H1 (cell line): Measurements from ENCODE around the gene KIAA1328. TPM values are rescaled to one million over a fixed set of nuclear protein-coding genes. Genes with fewer than 3 reads are reported as not detected.

Source experiments
- CTCF ChIA-PET: fragments of 300-600 bp; sonication (Branson Sonifier 250); formaldehyde crosslinking; loops from one replicate; lab custom pipeline; 2021; ENCODE audit not compliant: partially characterized antibody; lab: Charles Lee
- POLR2A ChIA-PET: fragments of 300-600 bp; sonication (Branson Sonifier 250); formaldehyde crosslinking; loops from one replicate; lab custom pipeline; 2021; ENCODE audit warnings: inconsistent platforms; ENCODE audit not compliant: partially characterized antibody; lab: Charles Lee
- DNase-seq, 2 experiments: peaks; one replicate each; pipeline versions ENCODE4 v3.0.0 to v3.0.0-alpha.2; 2010 to 2022; ENCODE audit warnings: low spot score in 2 of 2, low read depth in 1 of 2, mixed read lengths in 1 of 2
- FAIRE-seq: peaks from 2 replicates; lab custom pipeline; 2011; peaks lifted over from hg19 to GRCh38; lab: Jason Lieb, UNC
- H2AFZ ChIP-seq: 2 replicates; pipeline ENCODE4 v1.8.1; 2012; ENCODE audit warnings: low read length, inconsistent platforms
- H2AK5ac ChIP-seq: 2 replicates; pipeline ENCODE4 v1.6.1; 2013; ENCODE audit warnings: low read depth, low read length
- H2BK120ac ChIP-seq: replicated peaks from 2 replicates; pipeline ENCODE3; 2013; ENCODE audit warnings: low read depth, low read length, inconsistent platforms
- H2BK12ac ChIP-seq: 2 replicates; pipeline ENCODE4 v1.6.1; 2013; ENCODE audit warnings: low read depth, low read length
- H2BK15ac ChIP-seq: 2 replicates; pipeline ENCODE4 v1.6.1; 2013; ENCODE audit warnings: low read length
- H2BK20ac ChIP-seq: 2 replicates; pipeline ENCODE4 v1.6.1; 2013; ENCODE audit warnings: low read length
- H2BK5ac ChIP-seq: 2 replicates; pipeline ENCODE4 v1.6.1; 2013; ENCODE audit warnings: low read depth, low read length
- H3K14ac ChIP-seq: 2 replicates; pipeline ENCODE4 v1.6.1; 2013; ENCODE audit warnings: inconsistent platforms; ENCODE audit not compliant: insufficient read length
- H3K18ac ChIP-seq: 2 replicates; pipeline ENCODE4 v1.6.1; 2013; ENCODE audit warnings: low read length; ENCODE audit errors: extremely low read depth
- H3K23ac ChIP-seq: 2 replicates; pipeline ENCODE4 v1.6.1; 2013; ENCODE audit warnings: inconsistent platforms; ENCODE audit not compliant: insufficient read length
- H3K23me2 ChIP-seq: 2 replicates; pipeline ENCODE4 v1.6.1; 2013; ENCODE audit warnings: low read depth, low read length
- H3K27ac ChIP-seq: 2 replicates; pipeline ENCODE4 v1.6.1; 2011; ENCODE audit warnings: low read depth, low read length, inconsistent platforms
- H3K27me3 ChIP-seq, 4 experiments: replicated peaks in 1 of 4; 1 replicate in 1 of 4; 2 replicates in 3 of 4; pipeline versions ENCODE4 v1.6.1 to v1.8.1; 2011 to 2013; ENCODE audit warnings: low read length in 3 of 4, mild to moderate bottlenecking in 3 of 4, inconsistent platforms in 2 of 4, mixed read lengths in 2 of 4, moderate library complexity in 1 of 4; ENCODE audit not compliant: control insufficient read depth in 3 of 4, insufficient read depth in 3 of 4; ENCODE audit errors: extremely low read depth in 1 of 4
- H3K36me3 ChIP-seq, 4 experiments: 2 replicates each; pipeline versions ENCODE4 v1.6.1 to v1.8.1; 2011 to 2013; ENCODE audit warnings: mild to moderate bottlenecking in 4 of 4, low read length in 3 of 4, moderate library complexity in 2 of 4, control low read depth in 1 of 4, inconsistent platforms in 1 of 4; ENCODE audit not compliant: insufficient read depth in 4 of 4, control insufficient read depth in 2 of 4
- H3K4ac ChIP-seq: replicated peaks from 2 replicates; pipeline ENCODE3; 2013; ENCODE audit warnings: low read length, low read depth, mixed read lengths, inconsistent platforms; ENCODE audit not compliant: insufficient read length
- H3K4me1 ChIP-seq, 4 experiments: replicated peaks in 1 of 4; 1 replicate in 1 of 4; 2 replicates in 3 of 4; pipeline versions ENCODE4 v1.6.1 to v1.8.1; 2011 to 2013; ENCODE audit warnings: low read length in 3 of 4, inconsistent platforms in 2 of 4, mixed read lengths in 1 of 4; ENCODE audit not compliant: insufficient read depth in 4 of 4, control insufficient read depth in 3 of 4
- H3K4me2 ChIP-seq, 2 experiments: 2 replicates each; pipeline versions ENCODE4 v1.6.1 to v1.8.1; 2011 to 2013; ENCODE audit warnings: low read depth in 2 of 2, low read length in 2 of 2, control low read depth in 1 of 2, inconsistent platforms in 1 of 2, mild to moderate bottlenecking in 1 of 2; ENCODE audit not compliant: insufficient read depth in 1 of 2
- H3K4me3 ChIP-seq, 4 experiments: fragments of 200-600, 300-600 bp in 1 of 4; sonication (generic), shearing (Covaris generic), sonication (Bioruptor Twin) in 1 of 4; 2 replicates each; pipeline versions ENCODE4 v1.5.1 to v1.8.1; 2011 to 2016; ENCODE audit warnings: low read length in 4 of 4, low read depth in 3 of 4, control low read depth in 2 of 4, inconsistent platforms in 2 of 4, mild to moderate bottlenecking in 2 of 4, mixed read lengths in 1 of 4, moderate library complexity in 1 of 4; ENCODE audit not compliant: insufficient read depth in 2 of 4; ENCODE audit errors: extremely low read depth in 1 of 4
- H3K56ac ChIP-seq: replicated peaks from 2 replicates; pipeline ENCODE3; 2013; ENCODE audit warnings: low read depth, mild to moderate bottlenecking, mixed read lengths, low read length, inconsistent platforms; ENCODE audit not compliant: insufficient read length
- H3K79me1 ChIP-seq: 2 replicates; pipeline ENCODE4 v1.6.1; 2013; ENCODE audit warnings: low read depth, low read length, control low read depth
- H3K79me2 ChIP-seq, 2 experiments: 2 replicates each; pipeline versions ENCODE4 v1.6.1 to v1.8.1; 2012 to 2013; ENCODE audit warnings: low read length in 2 of 2, mild to moderate bottlenecking in 2 of 2, inconsistent platforms in 1 of 2; ENCODE audit not compliant: insufficient read depth in 2 of 2, control insufficient read depth in 1 of 2
- H3K9ac ChIP-seq, 4 experiments: replicated peaks in 1 of 4; 1 replicate in 1 of 4; 2 replicates in 3 of 4; pipeline versions ENCODE4 v1.6.1 to v1.8.1; 2011 to 2013; ENCODE audit warnings: low read depth in 3 of 4, low read length in 3 of 4, control low read depth in 2 of 4, mild to moderate bottlenecking in 2 of 4, moderate library complexity in 2 of 4, inconsistent platforms in 1 of 4; ENCODE audit errors: extremely low read depth in 1 of 4
- H3K9me3 ChIP-seq, 2 experiments: 2 replicates each; pipeline versions ENCODE4 v1.6.1 to v1.8.1; 2012 to 2013; ENCODE audit warnings: mild to moderate bottlenecking in 2 of 2, moderate library complexity in 2 of 2, control low read depth in 1 of 2, inconsistent platforms in 1 of 2, low read depth in 1 of 2, low read length in 1 of 2, mixed read lengths in 1 of 2; ENCODE audit not compliant: insufficient read depth in 2 of 2
- H4K20me1 ChIP-seq, 2 experiments: replicated peaks in 1 of 2; 2 replicates each; pipeline versions ENCODE3 to v1.8.1; 2011 to 2013; ENCODE audit warnings: inconsistent platforms in 2 of 2, low read length in 2 of 2, mild to moderate bottlenecking in 1 of 2; ENCODE audit not compliant: insufficient read depth in 2 of 2, control insufficient read depth in 1 of 2
- H4K5ac ChIP-seq: 2 replicates; pipeline ENCODE4 v1.6.1; 2013; ENCODE audit warnings: low read length, low read depth, mixed read lengths, inconsistent platforms; ENCODE audit not compliant: insufficient read length
- H4K8ac ChIP-seq: 2 replicates; pipeline ENCODE4 v1.8.0; 2013; ENCODE audit warnings: mild to moderate bottlenecking, moderate library complexity, low read length, inconsistent platforms; ENCODE audit not compliant: insufficient read depth; ENCODE audit errors: extremely low read depth
- H4K91ac ChIP-seq: replicated peaks from 2 replicates; pipeline ENCODE3; 2013; ENCODE audit warnings: low read length, mixed read lengths, inconsistent platforms; ENCODE audit not compliant: insufficient read length
- CBX8 ChIP-seq: fragments of 300-800, 300-1000 bp; sonication (generic); IDR thresholded peaks from 2 replicates; pipeline ENCODE4 v1.7.1; 2016; ENCODE audit warnings: low read depth, low read length, borderline replicate concordance
- CHD1 ChIP-seq: IDR thresholded peaks from 2 replicates; pipeline ENCODE4 v1.6.1; 2012; ENCODE audit warnings: low read depth, low read length, improper control_type of control experiment
- CREB1 ChIP-seq: IDR thresholded peaks from 2 replicates; pipeline ENCODE4 v1.6.1; 2012; ENCODE audit warnings: inconsistent platforms
- E2F6 ChIP-seq: IDR thresholded peaks from 2 replicates; pipeline ENCODE4 v1.6.1; 2012; ENCODE audit warnings: inconsistent platforms
- EGR1 ChIP-seq: IDR thresholded peaks from 2 replicates; pipeline ENCODE4 v1.6.1; 2011; ENCODE audit warnings: low read depth, low read length, borderline replicate concordance
- EZH2 ChIP-seq: fragments of 200-600 bp; sonication (generic); IDR thresholded peaks from 2 replicates; pipeline ENCODE4 v1.7.1; 2012; ENCODE audit warnings: low read depth, mild to moderate bottlenecking, moderate library complexity, low read length, inconsistent platforms; ENCODE audit not compliant: severe bottlenecking
- FOSL1 ChIP-seq: IDR thresholded peaks from 2 replicates; pipeline ENCODE4 v1.6.1; 2011; ENCODE audit warnings: mild to moderate bottlenecking, low read depth, low read length, moderate library complexity; ENCODE audit not compliant: insufficient read depth
- JUND ChIP-seq: IDR thresholded peaks from 2 replicates; pipeline ENCODE4 v1.6.1; 2011; ENCODE audit warnings: mild to moderate bottlenecking, improper control_type of control experiment, low read length
- NANOG ChIP-seq: IDR thresholded peaks from 2 replicates; pipeline ENCODE4 v1.6.1; 2011; ENCODE audit warnings: low read length, low read depth, mild to moderate bottlenecking, inconsistent platforms; ENCODE audit not compliant: insufficient read depth, poor library complexity, severe bottlenecking
- PHF8 ChIP-seq: fragments of 200-600 bp; sonication (generic); conservative IDR thresholded peaks from 2 replicates; pipeline ENCODE4 v1.7.1; 2012; ENCODE audit warnings: low read depth, mild to moderate bottlenecking, inconsistent platforms, low read length, moderate library complexity
- POLR2AphosphoS5 ChIP-seq: IDR thresholded peaks from 2 replicates; pipeline ENCODE4 v1.6.1; 2011; ENCODE audit warnings: low read depth, low read length
- SIN3A ChIP-seq, 2 experiments: IDR thresholded peaks in 1 of 2; conservative IDR thresholded peaks in 1 of 2; 2 replicates each; pipeline ENCODE4 v1.6.1; 2011 to 2012; ENCODE audit warnings: low read length in 2 of 2, improper control_type of control experiment in 1 of 2, low read depth in 1 of 2, mild to moderate bottlenecking in 1 of 2
- TBP ChIP-seq: IDR thresholded peaks from 2 replicates; pipeline ENCODE4 v1.6.1; 2011; ENCODE audit warnings: low read depth, low read length, improper control_type of control experiment
- WGBS, 2 experiments: shearing (Covaris generic) in 1 of 2; methylation state at CpG; one replicate each; pipeline versions ENCODE4 v1.1.6 to v1.1.7; 2013 to 2015; ENCODE audit warnings: low lambda C conversion rate in 2 of 2, mixed read lengths in 2 of 2, inconsistent platforms in 1 of 2, low coverage in 1 of 2, missing lambda C conversion rate in 1 of 2; ENCODE audit not compliant: insufficient replicate concordance in 2 of 2, insufficient coverage in 1 of 2, insufficient read length in 1 of 2; ENCODE audit errors: extremely low coverage in 1 of 2, missing lambda C conversion rate in 1 of 2; 5-methylcytosine and 5-hydroxymethylcytosine counted together
- polyA plus RNA-seq, 7 experiments: library from polyadenylated mRNA; depleted of rRNA in 3 of 7; stranded (reverse) in 5 of 7; unstranded in 2 of 7; fragments of >200 nt in 5 of 7; fragments of 200-250 nt in 2 of 7; gene quantifications; 1 replicate in 5 of 7; 2 replicates in 1 of 7; 4 replicates in 1 of 7; pipeline versions ENCODE4 v1.2.1 to v1.2.3, GENCODE V29; 2011 to 2013; ENCODE audit warnings: missing spikeins in 2 of 7, mixed read lengths in 2 of 7
- total RNA-seq: library from RNA; stranded (reverse); fragmentation: NEBNext Ultra II Directional; extraction: Animal tissue kit (Norgen Biotek cat#: 25700); gene quantifications from 2 replicates; pipeline ENCODE4 v1.2.1, GENCODE V29; 2021

Gene KIAA1328
- total and polyA plus RNA-seq, 2 of the 8 experiments (the other 6 are each of a cell fraction or from before 2014, with no cell fraction given), result 2.6 to 5.7 TPM

GRCh38 chr18:37270038-37270665 is 441.2 kb downstream of the KIAA1328 start:
- no peak overlapping the region for H2BK120ac ChIP-seq
- H3K79me1 ChIP-seq, result no peaks in the 10 kb centered on the region
- H3K4me2 ChIP-seq, result no peak overlapping the region
- no peak overlapping the region for H2BK15ac ChIP-seq
- no peak overlapping the region for H4K8ac ChIP-seq
- H2BK5ac ChIP-seq, result no peak overlapping the region
- H3K4me1 ChIP-seq, result no peaks in the 10 kb centered on the region
- H3K27ac ChIP-seq, result no peak overlapping the region
- H4K5ac ChIP-seq, result no peak overlapping the region
- no peak overlapping the region for H3K4ac ChIP-seq
- H3K36me3 ChIP-seq, result no peaks in the 10 kb centered on the region
- POLR2A ChIA-PET, result no interaction called here
- DNase-seq (peak in 1 of 2 experiments; percentile 85), FAIRE-seq (peak; percentile 50)
- H3K9ac ChIP-seq, result no peak overlapping the region
- H3K23me2 ChIP-seq, result no peaks in the 10 kb centered on the region
- H3K18ac ChIP-seq, result no peak overlapping the region
- no peak overlapping the region for H2BK12ac ChIP-seq
- CTCF ChIA-PET, result interaction anchor here (3.0 kb wide), 1 partner anchor 9 kb away, joined by 12 read pairs; no protein-coding TSS in a partner anchor
- no peak overlapping the region for H2AFZ ChIP-seq
- H3K79me2 ChIP-seq, result no peaks in the 10 kb centered on the region
- no peak overlapping the region for H3K14ac ChIP-seq
- H3K56ac ChIP-seq, result no peak overlapping the region
- no peak overlapping the region for H3K4me3 ChIP-seq
- no peaks in the 10 kb centered on the region for H3K27me3 ChIP-seq
- no peak overlapping the region for H2AK5ac ChIP-seq
- no peak overlapping the region for H3K23ac ChIP-seq
- H4K20me1 ChIP-seq, result peaks cover 2 to 6% of the 10 kb centered on the region in 2 experiments
- H4K91ac ChIP-seq, result no peak overlapping the region
- H2BK20ac ChIP-seq, result no peak overlapping the region
- WGBS, 2 experiments, result 34% methylated on average over 8 of the region's 8 CpGs; no CpG with 5 or more reads in 1 of the 2 experiments
- peaks cover 0 to 10% of the 10 kb centered on the region in 2 experiments; a peak in 1 of 4 replicates for H3K9me3 ChIP-seq
- TF ChIP-seq NANOG, result no peak
- TF ChIP-seq EGR1, result no peak
- TF ChIP-seq SIN3A (conservative IDR thresholded peaks at IDR 0.05 in 1 of 2, IDR thresholded peaks at IDR 0.05 in 1 of 2; ENCODE audit: low read depth in 1 of 2, low read length in 2 of 2), result peak; percentile 99 to 100
- TF ChIP-seq POLR2AphosphoS5, result no peak
- no peak for TF ChIP-seq E2F6
- TF ChIP-seq TBP, result no peak
- TF ChIP-seq FOSL1, result no peak
- no peak for TF ChIP-seq CBX8
- no peak for TF ChIP-seq JUND
- TF ChIP-seq EZH2, result no peak
- TF ChIP-seq CHD1, result no peak
- peak; percentile 45; the same call in 1 of the 2 replicates for TF ChIP-seq CREB1
- no peak for TF ChIP-seq PHF8
